ENCODE measurements around the gene BTBD19.
A peak's percentile ranks its signal among the peaks of the same experiment; 100 is the strongest.

GRCh38 chr1:44805311-44806024 lies 2.9 kb upstream of the BTBD19 start:
- TF ChIP-seq YY1 (IDR thresholded peaks at IDR 0.05; ENCODE audit: low read depth, low read length), result no peak
- TF ChIP-seq CTCF (IDR thresholded peaks at IDR 0.05; ENCODE audit: control extremely low read depth in 1 of 3, insufficient read depth in 1 of 3, low read depth in 1 of 3, low read length in 3 of 3), result peak in 2 of 3 experiments; percentile 7 to 11; a peak in 1 of 4 replicates
- no peak for TF ChIP-seq RAD21 (IDR thresholded peaks at IDR 0.05 in 1 of 2, conservative IDR thresholded peaks at IDR 0.05 in 1 of 2; ENCODE audit: low read depth in 2 of 2, low read length in 2 of 2)
- no peak for TF ChIP-seq POLR2AphosphoS5 (IDR thresholded peaks at IDR 0.05; ENCODE audit: low read depth, low read length)
- TF ChIP-seq EZH2 (IDR thresholded peaks at IDR 0.05; ENCODE audit: low read depth, low read length, severe bottlenecking), result no peak
- no peak for TF ChIP-seq ASH2L (IDR thresholded peaks at IDR 0.05; ENCODE audit: low read length)
- TF ChIP-seq RFX5 (IDR thresholded peaks at IDR 0.05; ENCODE audit: borderline replicate concordance, low read depth, low read length), result no peak
- no peak for TF ChIP-seq HDAC2 (IDR thresholded peaks at IDR 0.05; ENCODE audit: borderline replicate concordance in 1 of 2, low read depth in 2 of 2, low read length in 2 of 2)
- no peak for TF ChIP-seq NANOG (IDR thresholded peaks at IDR 0.05; ENCODE audit: insufficient read depth, low read depth, low read length, poor library complexity, severe bottlenecking)

Data from H1 (cell line).